Ishikawa (cell line): Measurements from ENCODE around the gene ASB9.

Source experiments
- CEBPB ChIP-seq: IDR thresholded peaks from 2 replicates; pipeline ENCODE4 v1.6.1; 2012
- RAD21 ChIP-seq: IDR thresholded peaks from 2 replicates; pipeline ENCODE4 v1.6.1; 2012; ENCODE audit warnings: low read depth
- TAF1 ChIP-seq: IDR thresholded peaks from 2 replicates; pipeline ENCODE4 v1.6.1; 2012; ENCODE audit warnings: low read depth, mild to moderate bottlenecking
- TEAD4 ChIP-seq: IDR thresholded peaks from 2 replicates; pipeline ENCODE4 v1.6.1; 2012
- TF ChIP-seq, protein P1 (sequence below): IDR thresholded peaks from 2 replicates; pipeline ENCODE4 v1.6.1; 2012
- TF ChIP-seq, protein P2 (sequence below): IDR thresholded peaks from 2 replicates; pipeline ENCODE4 v1.6.1; 2012

DNA sequence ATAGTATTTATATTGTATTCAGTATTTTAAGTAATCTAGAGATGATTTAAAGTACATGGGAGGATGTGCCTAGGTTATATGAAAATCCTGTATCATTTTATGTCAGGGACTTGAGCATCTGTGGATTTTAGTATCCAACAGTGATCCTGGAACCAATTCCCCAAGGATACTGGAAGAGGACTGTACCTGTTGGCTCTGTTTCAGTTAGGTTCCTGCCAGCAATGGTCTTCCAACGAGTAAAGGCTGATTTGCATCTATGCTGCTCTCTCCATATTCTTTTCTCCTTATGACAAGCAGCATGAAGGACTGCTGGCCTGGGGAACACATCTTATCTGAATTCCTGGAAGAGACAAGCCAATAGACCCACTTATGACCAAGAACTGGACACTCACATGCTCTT lies 34.9 kb downstream of the ASB9 start:
- no peak for TF ChIP-seq TAF1
- TF ChIP-seq, protein P1, sequence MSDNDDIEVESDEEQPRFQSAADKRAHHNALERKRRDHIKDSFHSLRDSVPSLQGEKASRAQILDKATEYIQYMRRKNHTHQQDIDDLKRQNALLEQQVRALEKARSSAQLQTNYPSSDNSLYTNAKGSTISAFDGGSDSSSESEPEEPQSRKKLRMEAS: no peak
- TF ChIP-seq, protein P2, sequence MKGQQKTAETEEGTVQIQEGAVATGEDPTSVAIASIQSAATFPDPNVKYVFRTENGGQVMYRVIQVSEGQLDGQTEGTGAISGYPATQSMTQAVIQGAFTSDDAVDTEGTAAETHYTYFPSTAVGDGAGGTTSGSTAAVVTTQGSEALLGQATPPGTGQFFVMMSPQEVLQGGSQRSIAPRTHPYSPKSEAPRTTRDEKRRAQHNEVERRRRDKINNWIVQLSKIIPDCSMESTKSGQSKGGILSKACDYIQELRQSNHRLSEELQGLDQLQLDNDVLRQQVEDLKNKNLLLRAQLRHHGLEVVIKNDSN: no peak
- no peak for TF ChIP-seq RAD21
- TF ChIP-seq TEAD4: no peak
- no peak for TF ChIP-seq CEBPB
